Pancreas (tissue), 10 donors: Measurements from ENCODE around the gene STARD7. TPM values are rescaled to one million over a fixed set of nuclear protein-coding genes. Genes with fewer than 3 reads are reported as not detected.
A peak's percentile ranks its signal among the peaks of the same experiment; 100 is the strongest.

Source experiments
- ATAC-seq, 4 donors: fragments of 200-7000 bp; cut with Tn5 transposase; one replicate each; pipeline versions ENCODE4 v1.8.0 to v1.9.1; 2020; ENCODE audit warnings: mild to moderate bottlenecking in 4 of 4, moderate library complexity in 4 of 4
- DNase-seq, 6 donors: peaks; one replicate each; pipeline ENCODE4 v3.0.0-alpha.2; 2020
- FAIRE-seq: peaks from 2 replicates; lab custom pipeline; 2012; peaks lifted over from hg19 to GRCh38; lab: Jason Lieb, UNC
- H3K27ac ChIP-seq, 4 donors: fragments of 200-600 bp; sonication (generic); 1 replicate in 3 of 4; 2 replicates in 1 of 4; pipeline versions ENCODE4 v1.5.0 to v1.8.0; 2020
- H3K27me3 ChIP-seq, 4 donors: fragments of 200-600 bp; one replicate each; pipeline ENCODE4 v1.8.0; 2021
- H3K36me3 ChIP-seq, 3 donors: fragments of 200-600 bp; sonication (generic) in 1 of 3; one replicate each; pipeline versions ENCODE4 v1.5.0 to v1.8.0; 2020 to 2021
- H3K4me1 ChIP-seq, 3 donors: fragments of 200-600 bp; one replicate each; pipeline ENCODE4 v1.8.0; 2021
- H3K4me3 ChIP-seq, 4 donors: fragments of 200-600 bp; sonication (generic) in 2 of 4; one replicate each; pipeline versions ENCODE4 v1.5.0 to v1.8.0; 2020 to 2021
- H3K9me3 ChIP-seq, 4 donors: fragments of 200-600 bp; one replicate each; pipeline ENCODE4 v1.8.0; 2021
- CTCF ChIP-seq, 4 donors: fragments of 200-600 bp; sonication (generic) in 3 of 4; IDR thresholded peaks; one replicate each; pipeline versions ENCODE4 v1.5.0 to v1.8.0; 2021; ENCODE audit warnings: antibody characterized with exemption in 4 of 4
- WGBS, 2 donors: extraction: QIAGEN DNeasy Blood & Tissue Kit; methylation state at CpG; one replicate each; pipeline ENCODE4 v1.1.7; 2013; 5-methylcytosine and 5-hydroxymethylcytosine counted together
- intact Hi-C, 3 donors: fragments of 100-400 bp; cut with DNase I; formaldehyde crosslinking; loops; one replicate each; pipeline versions ENCODE4 v1.11.1 to v1.14.2; 2022
- polyA plus RNA-seq, 2 donors: library from polyadenylated mRNA; stranded (reverse); fragments of 200-250 nt; gene quantifications; one replicate each; pipeline ENCODE4 v1.2.3, GENCODE V29; 2013
- total RNA-seq, 6 donors: library from RNA; stranded (reverse); fragmentation: NEBNext Ultra II Directional in 4 of 6; extraction: Animal tissue kit (Norgen Biotek cat#: 25700) in 4 of 6; gene quantifications; one replicate each; pipeline versions ENCODE4 v1.2.1 to v1.2.4, GENCODE V29; 2021 to 2023
- donor health status: healthy with polysubstance abuse.
- donor health status: DM: no; HTN: no; CAD: no; lungs with moderate emphysema.
- donor health status: DM: no; HTN: no; CAD: no.
- donor health status: control.
- donor health status: control.
- donor health status: Bipolar disorder and iron deficiency.
- donor health status: DM: yes; HTN: yes; CAD: no.
- donor health status: DM: no; HTN: no; CAD: no.
- donor health status: DM: no; HTN: no; CAD: no.
- donor health status: DM: yes; HTN: yes; CAD: no.

STARD7 gene
- total and polyA plus RNA-seq, 8 donors: 21.7 to 65.1 (median 48.3) TPM

GRCh38 chr2:96152304-96153161 is 56.1 kb downstream of the STARD7 start:
- H3K27me3 ChIP-seq: no peaks in the 10 kb centered on the region
- intact Hi-C loops: no loop called here
- DNase-seq (peak in 3 of 6 donors; percentile 31 to 52 (median 45)), FAIRE-seq (no peak), ATAC-seq (peak in 3 of 4 donors; percentile 34 to 61 (median 44))
- H3K9me3 ChIP-seq: no peaks in the 10 kb centered on the region
- no peak overlapping the region for H3K4me3 ChIP-seq
- no peaks in the 10 kb centered on the region for H3K36me3 ChIP-seq
- TF ChIP-seq CTCF (IDR thresholded peaks at IDR 0.05): no peak
- no peak overlapping the region for H3K27ac ChIP-seq
- H3K4me1 ChIP-seq: no peaks in the 10 kb centered on the region
- WGBS, 2 donors: 70 to 76% methylated on average over 13 of the region's 13 CpGs

GRCh38 chr2:96151595-96152303 is 56.9 kb downstream of the STARD7 start:
- H3K36me3 ChIP-seq: no peaks in the 10 kb centered on the region
- TF ChIP-seq CTCF (IDR thresholded peaks at IDR 0.05): no peak
- no peak overlapping the region for H3K4me3 ChIP-seq
- no peak overlapping the region for H3K27ac ChIP-seq
- intact Hi-C loops: no loop called here
- no peak for FAIRE-seq
- ATAC-seq: no peak
- WGBS, 2 donors: 85 to 93% methylated on average over 9 of the region's 9 CpGs
- H3K9me3 ChIP-seq: no peaks in the 10 kb centered on the region
- no peaks in the 10 kb centered on the region for H3K27me3 ChIP-seq
- no peak for DNase-seq
- no peaks in the 10 kb centered on the region for H3K4me1 ChIP-seq

- Histone ChIP-seq H3K4me1 (no peaks in the 10 kb centered on the region), H3K27me3 (no peaks in the 10 kb centered on the region), H3K36me3 (no peaks in the 10 kb centered on the region), H3K27ac (no peak overlapping the region), H3K9me3 (no peaks in the 10 kb centered on the region), H3K4me3 (no peak overlapping the region)
- WGBS, 2 donors: 83 to 92% methylated on average over 14 of the region's 14 CpGs
- ATAC-seq (no peak), DNase-seq (peak in 1 of 6 donors; percentile 12), FAIRE-seq (no peak)
- no peak for TF ChIP-seq CTCF (IDR thresholded peaks at IDR 0.05)
- intact Hi-C loops: no loop called here
Measured at GRCh38 chr2:96150791-96151594, 57.6 kb downstream of the STARD7 start.

GRCh38 chr2:96150007-96150640 is 58.5 kb downstream of the STARD7 start:
- H3K27me3 ChIP-seq: no peaks in the 10 kb centered on the region
- H3K9me3 ChIP-seq: no peaks in the 10 kb centered on the region
- ATAC-seq (no peak), FAIRE-seq (no peak), DNase-seq (peak in 1 of 6 donors; percentile 12)
- H3K36me3 ChIP-seq: no peaks in the 10 kb centered on the region
- no peak overlapping the region for H3K27ac ChIP-seq
- H3K4me1 ChIP-seq: no peaks in the 10 kb centered on the region
- no peak for TF ChIP-seq CTCF (IDR thresholded peaks at IDR 0.05)
- intact Hi-C loops: no loop called here
- 83 to 98% methylated on average over 6 of the region's 6 CpGs for WGBS, 2 donors
- no peak overlapping the region for H3K4me3 ChIP-seq
